K562 (cell line): Measurements from ENCODE around the gene PGS1. TPM values are rescaled to one million over a fixed set of nuclear protein-coding genes. Genes with fewer than 3 reads are reported as not detected.

Experiments used
- C11orf30 ChIP-seq: fragments of 450-650 bp; IDR thresholded peaks from 2 replicates; pipeline ENCODE4 v1.6.1; 2016; ENCODE audit warnings: low read depth, mild to moderate bottlenecking
- COPS2 ChIP-seq: fragments of 450-650 bp; conservative IDR thresholded peaks from 2 replicates; pipeline ENCODE4 v1.6.1; 2016; ENCODE audit warnings: mild to moderate bottlenecking, moderate library complexity
- DIDO1 ChIP-seq: fragments of 450-650 bp; IDR thresholded peaks from 2 replicates; pipeline ENCODE4 v1.6.1; 2016; ENCODE audit warnings: low read depth, missing biosample characterization, missing genetic modification characterization
- ELF4 ChIP-seq: fragments of 450-650 bp; formaldehyde crosslinking; IDR thresholded peaks from 2 replicates; pipeline ENCODE4 v1.4.0; 2022; ENCODE audit warnings: missing genetic modification characterization
- GABPB1 ChIP-seq: sonication (generic); formaldehyde crosslinking; IDR thresholded peaks from 2 replicates; pipeline ENCODE4 v1.8.0; 2022; ENCODE audit warnings: mild to moderate bottlenecking, missing genetic modification reagents
- GATAD2B ChIP-seq: fragments of 450-650 bp; IDR thresholded peaks from 2 replicates; pipeline ENCODE4 v1.6.1; 2017; ENCODE audit warnings: mild to moderate bottlenecking, borderline replicate concordance
- MAFF ChIP-seq: IDR thresholded peaks from 2 replicates; pipeline ENCODE4 v1.6.1; 2012; ENCODE audit warnings: low read length, improper control_type of control experiment
- NCOA2 ChIP-seq, 2 experiments: fragments of 450-650 bp; IDR thresholded peaks; 2 replicates each; pipeline ENCODE4 v1.6.1; 2018; ENCODE audit warnings: mild to moderate bottlenecking in 2 of 2, moderate library complexity in 1 of 2; ENCODE audit not compliant: partially characterized antibody in 2 of 2
- NFE2 ChIP-seq: IDR thresholded peaks from 2 replicates; pipeline ENCODE4 v1.6.1; 2014; ENCODE audit warnings: antibody characterized with exemption, low read depth
- NR2F6 ChIP-seq: fragments of 450-650 bp; formaldehyde crosslinking; IDR thresholded peaks from 2 replicates; pipeline ENCODE4 v1.4.0; 2020; ENCODE audit warnings: mild to moderate bottlenecking
- NR3C1 ChIP-seq: sonication (generic); formaldehyde crosslinking; IDR thresholded peaks from 2 replicates; pipeline ENCODE4 v1.8.1; 2022; ENCODE audit warnings: missing genetic modification reagents
- PCBP2 ChIP-seq: fragments of 200-400 bp; formaldehyde crosslinking; IDR thresholded peaks from 2 replicates; pipeline ENCODE4 v1.6.1; 2018; ENCODE audit warnings: low read length, low read depth, mild to moderate bottlenecking, moderate library complexity; ENCODE audit not compliant: poor library complexity, severe bottlenecking
- RBBP5 ChIP-seq: fragments of 200-600 bp; sonication (generic); IDR thresholded peaks from 2 replicates; pipeline ENCODE4 v1.6.1; 2012; ENCODE audit warnings: borderline replicate concordance, mild to moderate bottlenecking, low read length, control low read depth, inconsistent platforms; ENCODE audit not compliant: insufficient read depth, poor library complexity, severe bottlenecking
- SOX6 ChIP-seq: fragments of 450-650 bp; IDR thresholded peaks from 2 replicates; pipeline ENCODE4 v1.6.1; 2014; ENCODE audit warnings: mild to moderate bottlenecking
- ZNF324 ChIP-seq: fragments of 250-450 bp; sonication (Bioruptor Pico); IDR thresholded peaks from 2 replicates; pipeline ENCODE4 v1.4.0; 2020; ENCODE audit warnings: mild to moderate bottlenecking
- ZNF561 ChIP-seq: fragments of 450-650 bp; formaldehyde crosslinking; conservative IDR thresholded peaks from 2 replicates; pipeline ENCODE4 v1.4.0; 2020; ENCODE audit warnings: mild to moderate bottlenecking, moderate library complexity
- ZNF583 ChIP-seq: fragments of 250-450 bp; sonication (Bioruptor Pico); IDR thresholded peaks from 2 replicates; pipeline ENCODE4 v1.4.0; 2020
- polyA plus RNA-seq, 8 experiments: library from polyadenylated mRNA; depleted of rRNA in 4 of 8; stranded (reverse) in 5 of 8; unstranded in 3 of 8; fragments of >200 nt; fragmentation: Nextera tagmentation in 2 of 8; fragmentation: Illumina TruSeq in 1 of 8; extraction: Ambion mirVana in 2 of 8; extraction: Trizol in 1 of 8; gene quantifications; 2 replicates each; pipeline versions ENCODE4 v1.2.1 to v1.2.3, GENCODE V29; 2011 to 2014; ENCODE audit warnings: inconsistent platforms in 1 of 8, missing spikeins in 1 of 8
- total RNA-seq, 7 experiments: library from RNA; depleted of rRNA in 6 of 7; stranded (reverse); fragments of >200 nt in 6 of 7; fragmentation: Illumina TruSeq in 2 of 7; extraction: Trizol in 2 of 7; gene quantifications; 2 replicates each; pipeline versions ENCODE4 v1.2.1 to v1.2.3, GENCODE V29; 2011 to 2021; ENCODE audit warnings: low replicate concordance in 1 of 7
- TF ChIP-seq, protein P1 (sequence below): sonication (generic); formaldehyde crosslinking; IDR thresholded peaks from 2 replicates; pipeline ENCODE4 v1.8.0; 2022; ENCODE audit warnings: missing genetic modification reagents, mild to moderate bottlenecking, borderline replicate concordance
- TF ChIP-seq, protein P2 (sequence below): fragments of 150-350 bp; conservative IDR thresholded peaks from 2 replicates; pipeline ENCODE4 v1.6.1; 2014; ENCODE audit warnings: low read length
- TF ChIP-seq, protein P3 (sequence below): sonication (generic); formaldehyde crosslinking; IDR thresholded peaks from 2 replicates; pipeline ENCODE4 v1.8.0; 2022; ENCODE audit warnings: missing genetic modification reagents, mild to moderate bottlenecking, borderline replicate concordance

Gene PGS1
- total and polyA plus RNA-seq, 9 of the 15 experiments (the other 6 are each of a cell fraction or from before 2014, with no cell fraction given): 1.3 to 39.4 (median 22.3) TPM

DNA sequence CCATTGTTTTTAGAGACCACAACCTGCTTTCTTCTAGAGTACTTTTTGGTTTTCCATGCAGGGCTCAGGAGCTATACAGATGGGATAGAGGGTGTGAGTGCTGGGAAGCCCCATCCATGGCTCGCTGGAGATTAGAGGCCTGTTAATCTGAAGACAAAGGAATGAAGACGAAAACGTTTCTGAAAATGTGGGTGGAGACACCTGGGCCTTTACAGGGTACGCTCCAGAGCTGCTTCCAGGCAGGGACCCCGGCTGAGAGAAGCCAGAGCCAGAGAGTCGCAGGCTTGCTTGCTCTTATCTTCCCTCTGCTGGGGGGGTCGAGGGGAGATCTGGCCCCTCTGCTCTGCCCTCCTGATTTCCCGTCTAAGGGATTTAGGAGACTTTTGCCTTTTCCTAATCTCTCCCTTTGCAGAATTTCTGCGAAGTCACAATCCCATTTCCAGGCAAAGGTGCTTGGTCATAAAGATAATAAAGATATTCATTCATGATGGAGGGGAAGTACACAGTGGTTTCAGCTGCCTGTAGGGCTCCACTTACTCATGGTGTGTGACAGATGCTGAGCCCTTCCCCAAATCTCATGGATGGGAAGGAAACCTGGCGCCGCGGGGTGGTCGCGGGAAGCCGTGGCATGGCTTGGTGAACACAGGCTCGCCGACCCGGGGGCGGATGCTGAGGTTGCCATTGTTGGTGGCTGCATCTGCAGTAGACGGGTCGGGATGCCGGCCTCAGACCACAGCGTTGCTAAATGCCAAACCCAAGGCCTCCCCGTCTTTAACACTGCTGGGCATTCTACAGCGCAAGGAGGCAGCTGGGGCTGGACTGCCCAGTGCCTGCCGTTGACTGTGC is 13.8 kb upstream of the PGS1 start (continued):
- TF ChIP-seq, protein P1, sequence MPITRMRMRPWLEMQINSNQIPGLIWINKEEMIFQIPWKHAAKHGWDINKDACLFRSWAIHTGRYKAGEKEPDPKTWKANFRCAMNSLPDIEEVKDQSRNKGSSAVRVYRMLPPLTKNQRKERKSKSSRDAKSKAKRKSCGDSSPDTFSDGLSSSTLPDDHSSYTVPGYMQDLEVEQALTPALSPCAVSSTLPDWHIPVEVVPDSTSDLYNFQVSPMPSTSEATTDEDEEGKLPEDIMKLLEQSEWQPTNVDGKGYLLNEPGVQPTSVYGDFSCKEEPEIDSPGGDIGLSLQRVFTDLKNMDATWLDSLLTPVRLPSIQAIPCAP (CRISPR knock-in tag): no peak
- TF ChIP-seq MAFF (peak; percentile 65; the same call in 1 of the 2 replicates), ELF4 (CRISPR knock-in tag) (no peak), NR3C1 (CRISPR knock-in tag) (no peak), PCBP2 (no peak), ZNF561 (CRISPR knock-in tag) (no peak), NR2F6 (CRISPR knock-in tag) (no peak), NCOA2 (IDR thresholded peaks at IDR 0.05; ENCODE audit: partially characterized antibody in 2 of 2) (no peak), ZNF583 (no peak), SOX6 (peak; percentile 13; the same call in 1 of the 2 replicates), GATAD2B (no peak), NFE2 (peak; percentile 81), C11orf30 (peak; percentile 76), DIDO1 (tag) (no peak), RBBP5 (peak; percentile 43), GABPB1 (no peak), ZNF324 (CRISPR knock-in tag) (no peak), COPS2 (no peak)
- TF ChIP-seq, protein P2, sequence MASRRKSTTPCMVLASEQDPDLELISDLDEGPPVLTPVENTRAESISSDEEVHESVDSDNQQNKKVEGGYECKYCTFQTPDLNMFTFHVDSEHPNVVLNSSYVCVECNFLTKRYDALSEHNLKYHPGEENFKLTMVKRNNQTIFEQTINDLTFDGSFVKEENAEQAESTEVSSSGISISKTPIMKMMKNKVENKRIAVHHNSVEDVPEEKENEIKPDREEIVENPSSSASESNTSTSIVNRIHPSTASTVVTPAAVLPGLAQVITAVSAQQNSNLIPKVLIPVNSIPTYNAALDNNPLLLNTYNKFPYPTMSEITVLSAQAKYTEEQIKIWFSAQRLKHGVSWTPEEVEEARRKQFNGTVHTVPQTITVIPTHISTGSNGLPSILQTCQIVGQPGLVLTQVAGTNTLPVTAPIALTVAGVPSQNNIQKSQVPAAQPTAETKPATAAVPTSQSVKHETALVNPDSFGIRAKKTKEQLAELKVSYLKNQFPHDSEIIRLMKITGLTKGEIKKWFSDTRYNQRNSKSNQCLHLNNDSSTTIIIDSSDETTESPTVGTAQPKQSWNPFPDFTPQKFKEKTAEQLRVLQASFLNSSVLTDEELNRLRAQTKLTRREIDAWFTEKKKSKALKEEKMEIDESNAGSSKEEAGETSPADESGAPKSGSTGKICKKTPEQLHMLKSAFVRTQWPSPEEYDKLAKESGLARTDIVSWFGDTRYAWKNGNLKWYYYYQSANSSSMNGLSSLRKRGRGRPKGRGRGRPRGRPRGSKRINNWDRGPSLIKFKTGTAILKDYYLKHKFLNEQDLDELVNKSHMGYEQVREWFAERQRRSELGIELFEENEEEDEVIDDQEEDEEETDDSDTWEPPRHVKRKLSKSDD: no peak
- TF ChIP-seq, protein P3, sequence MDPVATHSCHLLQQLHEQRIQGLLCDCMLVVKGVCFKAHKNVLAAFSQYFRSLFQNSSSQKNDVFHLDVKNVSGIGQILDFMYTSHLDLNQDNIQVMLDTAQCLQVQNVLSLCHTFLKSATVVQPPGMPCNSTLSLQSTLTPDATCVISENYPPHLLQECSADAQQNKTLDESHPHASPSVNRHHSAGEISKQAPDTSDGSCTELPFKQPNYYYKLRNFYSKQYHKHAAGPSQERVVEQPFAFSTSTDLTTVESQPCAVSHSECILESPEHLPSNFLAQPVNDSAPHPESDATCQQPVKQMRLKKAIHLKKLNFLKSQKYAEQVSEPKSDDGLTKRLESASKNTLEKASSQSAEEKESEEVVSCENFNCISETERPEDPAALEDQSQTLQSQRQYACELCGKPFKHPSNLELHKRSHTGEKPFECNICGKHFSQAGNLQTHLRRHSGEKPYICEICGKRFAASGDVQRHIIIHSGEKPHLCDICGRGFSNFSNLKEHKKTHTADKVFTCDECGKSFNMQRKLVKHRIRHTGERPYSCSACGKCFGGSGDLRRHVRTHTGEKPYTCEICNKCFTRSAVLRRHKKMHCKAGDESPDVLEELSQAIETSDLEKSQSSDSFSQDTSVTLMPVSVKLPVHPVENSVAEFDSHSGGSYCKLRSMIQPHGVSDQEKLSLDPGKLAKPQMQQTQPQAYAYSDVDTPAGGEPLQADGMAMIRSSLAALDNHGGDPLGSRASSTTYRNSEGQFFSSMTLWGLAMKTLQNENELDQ: no peak
